ENCODE data around the gene SCAI.
"Not testable (repeated sequence)": the region's sequence is repeated elsewhere in the genome, so short reads cannot be mapped to it uniquely, and the experiment has no call there.

SCAI gene

DNA sequence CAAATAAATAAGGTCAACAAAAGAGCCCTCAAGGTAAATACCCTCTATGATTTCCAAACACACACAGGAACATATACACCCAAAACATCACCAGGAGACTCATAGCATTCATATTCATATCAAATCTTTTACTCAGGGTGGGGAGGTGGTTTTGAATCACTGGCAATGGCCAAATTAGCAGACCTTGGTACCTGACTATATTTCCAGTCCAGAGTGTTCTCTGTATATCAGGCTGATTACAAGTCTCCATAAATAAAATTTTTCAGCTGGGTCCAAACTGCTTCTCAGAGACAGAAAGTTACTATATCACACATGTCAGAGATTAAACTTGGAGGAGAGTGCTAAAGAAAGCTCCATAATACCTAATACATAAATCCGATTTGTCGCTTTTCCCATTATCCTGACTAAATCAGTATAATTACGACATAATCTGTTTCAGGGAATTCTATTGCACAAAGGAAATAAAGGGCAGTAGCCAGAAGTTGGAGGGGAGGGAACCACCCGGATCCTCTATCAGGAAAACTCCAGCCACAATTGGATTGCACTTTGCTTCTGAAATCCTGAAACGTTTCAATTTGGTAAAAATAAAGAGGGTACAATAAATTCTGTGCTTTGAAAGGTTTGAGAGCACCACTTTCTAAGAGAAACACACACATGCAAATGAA, 195.5 kb downstream of the SCAI start:
- no peak for DNase-seq (ENCODE audit: low read depth, low spot score)

GRCh38 chr9:124946167-124946566, 197.2 kb downstream of the SCAI start:
- DNase-seq (ENCODE audit: low read depth, low spot score): no peak

GRCh38 chr9:124941679-124942561, 201.4 kb downstream of the SCAI start:
- no peak for DNase-seq (ENCODE audit: low read depth, low spot score)

DNA sequence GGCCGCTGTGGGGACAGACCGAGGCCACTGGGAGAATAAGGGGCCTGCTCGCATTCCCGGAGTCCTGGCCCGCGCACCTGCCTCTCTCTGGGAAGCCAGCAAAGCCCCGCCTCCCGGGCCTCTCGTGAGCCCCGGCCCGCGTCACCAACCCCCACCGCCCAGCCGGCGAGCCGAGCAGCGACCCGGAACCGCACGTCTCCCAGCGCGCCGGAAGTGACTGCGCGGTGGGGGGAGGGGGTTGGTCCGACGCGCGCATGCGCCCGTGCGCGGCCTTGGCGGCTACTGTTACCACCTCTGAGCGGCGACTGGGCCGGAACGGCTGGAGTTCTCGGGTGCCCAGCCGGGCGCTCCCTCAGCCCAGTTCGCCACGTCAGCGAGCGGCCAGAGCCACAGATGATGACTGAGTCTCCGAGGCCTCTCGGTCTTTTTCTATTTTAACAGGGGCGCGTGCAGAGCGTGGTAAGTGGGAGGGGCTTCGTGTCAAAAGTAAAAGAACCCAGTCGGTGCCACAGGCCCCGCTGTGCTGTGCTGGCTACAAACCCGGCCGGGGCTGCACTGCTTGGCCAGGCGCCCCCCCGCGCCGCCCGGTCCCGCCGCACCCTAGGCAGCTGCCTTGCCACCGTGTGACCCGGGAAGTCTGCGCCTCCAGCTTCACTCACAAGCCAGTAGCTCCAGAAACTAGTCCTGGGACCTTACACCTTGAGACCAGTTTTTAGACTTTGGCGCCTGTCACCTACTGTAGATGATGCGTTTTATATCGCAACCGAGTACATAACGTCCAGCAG, 202.2 kb downstream of the SCAI start, which contains the start of gene GOLGA1:
TSS of gene GOLGA1 (minus strand) at position 190 of the 785 bp plus-strand sequence. CDS start 2,372 bp downstream, outside the sequence.
- DNase-seq (ENCODE audit: low read depth, low spot score): peak; percentile 67

DNA sequence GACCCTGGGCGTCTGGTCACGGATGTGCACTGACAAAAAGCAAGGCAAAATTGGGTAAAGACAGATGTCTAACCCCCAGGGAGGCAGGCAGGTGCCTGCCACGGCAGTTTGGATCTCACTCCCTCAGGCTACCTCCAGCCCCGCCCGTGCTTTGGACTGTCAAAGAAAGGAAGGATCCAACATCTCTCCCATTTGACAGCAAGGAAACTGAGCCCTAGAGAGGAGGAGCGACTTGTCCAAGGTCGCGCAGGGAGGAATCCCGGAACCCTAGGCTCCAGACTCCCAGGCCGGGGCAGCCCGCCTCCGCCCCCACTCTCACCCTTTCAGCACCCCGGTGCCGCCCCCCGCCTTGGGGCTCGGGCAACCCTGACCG, 202.8 kb downstream of the SCAI start:
- DNase-seq (ENCODE audit: low read depth, low spot score): no peak

GRCh38 chr9:124939944-124940343, 203.4 kb downstream of the SCAI start:
- no peak for DNase-seq (ENCODE audit: low read depth, low spot score)

DNA sequence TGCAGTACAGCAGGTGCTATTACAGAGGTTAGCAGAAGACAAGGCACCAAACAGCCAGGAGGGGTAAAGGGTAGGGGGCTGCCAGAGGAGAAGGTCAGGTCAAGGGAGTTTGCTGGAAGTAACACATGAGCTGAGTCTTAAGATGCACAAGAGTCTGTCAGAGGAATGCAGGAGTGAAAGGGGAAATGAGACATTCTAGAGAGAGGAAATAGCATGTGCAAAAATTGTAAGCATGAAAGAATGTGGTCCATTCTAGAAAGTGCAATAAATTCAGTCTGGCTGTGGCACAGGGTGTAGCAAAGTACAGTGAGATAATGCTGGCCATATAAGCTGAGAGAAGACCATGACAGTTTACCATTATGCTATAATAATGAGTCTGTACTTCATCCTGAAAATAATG, 209.0 kb downstream of the SCAI start:
- DNase-seq (ENCODE audit: low read depth, low spot score): no peak

GRCh38 chr9:124932333-124932732, 211.0 kb downstream of the SCAI start:
- no peak for DNase-seq (ENCODE audit: low read depth, low spot score)

- no peak for DNase-seq (ENCODE audit: low read depth, low spot score)
Observed at GRCh38 chr9:124929464-124929863, 213.9 kb downstream of the SCAI start.

DNA sequence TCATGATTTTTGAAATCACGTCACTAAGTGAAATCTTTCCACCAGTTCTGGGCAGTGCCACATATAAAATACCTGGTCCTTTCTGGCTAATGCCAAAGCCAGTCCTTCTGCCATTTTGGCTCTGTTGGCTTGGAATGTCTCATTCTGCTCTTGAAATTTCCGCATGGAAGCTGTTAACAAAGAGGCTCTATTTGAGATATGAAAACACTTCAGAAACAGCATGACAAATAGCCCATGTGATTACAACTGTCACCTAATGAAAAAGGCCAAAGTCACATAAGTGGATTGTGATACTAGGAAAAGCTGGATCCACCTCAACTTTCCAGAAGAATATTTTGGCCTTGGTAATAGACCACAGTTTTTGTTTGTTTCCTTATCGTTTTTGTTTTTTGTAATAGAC, 215.2 kb downstream of the SCAI start:
- no peak for DNase-seq (ENCODE audit: low read depth, low spot score)

GRCh38 chr9:124920394-124920793, 222.9 kb downstream of the SCAI start:
- not testable (repeated sequence) for DNase-seq (ENCODE audit: low read depth, low spot score)

- DNase-seq (ENCODE audit: low read depth, low spot score): no peak
Observed at GRCh38 chr9:124914753-124915405, 228.4 kb downstream of the SCAI start.

GRCh38 chr9:124913378-124913777, 229.9 kb downstream of the SCAI start:
- DNase-seq (ENCODE audit: low read depth, low spot score): no peak

GRCh38 chr9:124911766-124912165, 231.6 kb downstream of the SCAI start:
- DNase-seq (ENCODE audit: low read depth, low spot score): no peak

GRCh38 chr9:124908098-124908497, 235.2 kb downstream of the SCAI start:
- no peak for DNase-seq (ENCODE audit: low read depth, low spot score)

GRCh38 chr9:124906966-124907365, 236.4 kb downstream of the SCAI start:
- DNase-seq (ENCODE audit: low read depth, low spot score): no peak

DNA sequence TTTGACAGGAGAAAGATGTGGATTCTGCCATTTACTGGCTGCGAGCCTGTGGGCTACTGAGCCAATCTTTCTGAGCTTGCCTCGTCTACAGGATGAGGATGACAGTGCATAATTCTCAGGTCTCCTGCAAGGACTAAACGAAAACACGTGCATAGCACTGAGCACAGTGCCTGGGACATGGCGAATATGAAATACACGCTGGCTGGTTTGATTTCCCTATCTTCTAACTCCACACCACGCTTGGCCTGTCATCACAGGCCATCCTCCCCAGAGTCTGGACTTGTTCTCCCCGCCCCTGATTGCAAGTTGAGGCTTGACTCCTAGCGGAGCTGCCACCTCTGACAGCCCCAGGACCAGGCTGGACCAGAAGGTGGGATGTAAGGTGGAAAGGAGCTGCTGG, 243.5 kb downstream of the SCAI start:
- no peak for DNase-seq (ENCODE audit: low read depth, low spot score)

- no peak for DNase-seq (ENCODE audit: low read depth, low spot score)
Observed at GRCh38 chr9:124897570-124898460, 245.5 kb downstream of the SCAI start.

DNA sequence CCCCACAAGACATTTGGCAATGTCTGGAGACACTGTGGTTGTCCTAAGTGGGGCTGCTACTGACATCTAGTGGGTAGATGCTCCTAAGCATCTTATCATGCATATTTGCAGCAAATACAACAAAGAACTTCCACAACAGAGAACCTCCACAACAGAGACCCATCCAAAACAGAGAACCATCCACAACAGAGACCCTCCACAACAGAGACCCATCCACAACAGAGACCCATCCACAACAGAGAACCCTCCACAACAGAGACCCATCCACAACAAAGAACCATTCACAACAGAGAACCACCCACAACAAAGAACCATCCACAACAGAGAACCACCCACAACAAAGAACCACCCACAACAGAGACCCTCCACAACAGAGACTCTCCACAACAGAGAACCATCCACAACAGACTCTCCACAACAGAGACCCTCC, 248.6 kb downstream of the SCAI start:
- DNase-seq (ENCODE audit: low read depth, low spot score): peak; percentile 47

- DNase-seq (ENCODE audit: low read depth, low spot score): no peak
Observed at GRCh38 chr9:124894035-124894740, 249.1 kb downstream of the SCAI start.

Measured in iPS DF 19.7 (cell line).